NCI-H774 (cell line): ENCODE data around the gene SETD3.
A peak's percentile ranks its signal among the peaks of the same experiment; 100 is the strongest.

Experiments
- DNase-seq: peaks from one replicate; lab custom pipeline; 2025; lab: John Stamatoyannopoulos, UW

SETD3 gene

GRCh38 chr14:99394602-99395156 lies 86.0 kb downstream of the SETD3 start:
- no peak for DNase-seq

- DNase-seq = no peak
These were observed 87.5 kb downstream of the SETD3 start for GRCh38 chr14:99393059-99393655.

- no peak for DNase-seq
These were observed 89.0 kb downstream of the SETD3 start for GRCh38 chr14:99391671-99392070.

GRCh38 chr14:99389174-99389826 lies 91.4 kb downstream of the SETD3 start:
- no peak for DNase-seq

GRCh38 chr14:99388286-99388685 lies 92.4 kb downstream of the SETD3 start:
- no peak for DNase-seq

GRCh38 chr14:99387880-99388279 lies 92.8 kb downstream of the SETD3 start:
- no peak for DNase-seq

GRCh38 chr14:99384450-99385417 lies 95.9 kb downstream of the SETD3 start:
- DNase-seq = no peak

- DNase-seq = no peak
These were observed 96.9 kb downstream of the SETD3 start for GRCh38 chr14:99383472-99384449.

GRCh38 chr14:99382781-99383471 lies 97.7 kb downstream of the SETD3 start:
- DNase-seq = no peak

GRCh38 chr14:99382071-99382470 lies 98.6 kb downstream of the SETD3 start:
- DNase-seq = no peak

GRCh38 chr14:99381688-99382060 lies 99.0 kb downstream of the SETD3 start:
- DNase-seq = no peak

GRCh38 chr14:99380991-99381687 lies 99.5 kb downstream of the SETD3 start:
- DNase-seq = no peak

GRCh38 chr14:99380402-99380801 lies 100.3 kb downstream of the SETD3 start:
- DNase-seq = no peak

- peak; percentile 35 for DNase-seq
These were observed 101.9 kb downstream of the SETD3 start for GRCh38 chr14:99378782-99379214.

GRCh38 chr14:99377951-99378350 lies 102.7 kb downstream of the SETD3 start:
- no peak for DNase-seq

GRCh38 chr14:99374964-99375363 lies 105.7 kb downstream of the SETD3 start:
- no peak for DNase-seq

GRCh38 chr14:99363616-99364290 lies 116.9 kb downstream of the SETD3 start:
- no peak for DNase-seq

- no peak for DNase-seq
These were observed 117.6 kb downstream of the SETD3 start for GRCh38 chr14:99363051-99363450.

- DNase-seq = no peak
These were observed 119.0 kb downstream of the SETD3 start for GRCh38 chr14:99361596-99362215.
